ENCODE results near the gene B3GALNT1.

Gene B3GALNT1, protein sequence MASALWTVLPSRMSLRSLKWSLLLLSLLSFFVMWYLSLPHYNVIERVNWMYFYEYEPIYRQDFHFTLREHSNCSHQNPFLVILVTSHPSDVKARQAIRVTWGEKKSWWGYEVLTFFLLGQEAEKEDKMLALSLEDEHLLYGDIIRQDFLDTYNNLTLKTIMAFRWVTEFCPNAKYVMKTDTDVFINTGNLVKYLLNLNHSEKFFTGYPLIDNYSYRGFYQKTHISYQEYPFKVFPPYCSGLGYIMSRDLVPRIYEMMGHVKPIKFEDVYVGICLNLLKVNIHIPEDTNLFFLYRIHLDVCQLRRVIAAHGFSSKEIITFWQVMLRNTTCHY

DNA sequence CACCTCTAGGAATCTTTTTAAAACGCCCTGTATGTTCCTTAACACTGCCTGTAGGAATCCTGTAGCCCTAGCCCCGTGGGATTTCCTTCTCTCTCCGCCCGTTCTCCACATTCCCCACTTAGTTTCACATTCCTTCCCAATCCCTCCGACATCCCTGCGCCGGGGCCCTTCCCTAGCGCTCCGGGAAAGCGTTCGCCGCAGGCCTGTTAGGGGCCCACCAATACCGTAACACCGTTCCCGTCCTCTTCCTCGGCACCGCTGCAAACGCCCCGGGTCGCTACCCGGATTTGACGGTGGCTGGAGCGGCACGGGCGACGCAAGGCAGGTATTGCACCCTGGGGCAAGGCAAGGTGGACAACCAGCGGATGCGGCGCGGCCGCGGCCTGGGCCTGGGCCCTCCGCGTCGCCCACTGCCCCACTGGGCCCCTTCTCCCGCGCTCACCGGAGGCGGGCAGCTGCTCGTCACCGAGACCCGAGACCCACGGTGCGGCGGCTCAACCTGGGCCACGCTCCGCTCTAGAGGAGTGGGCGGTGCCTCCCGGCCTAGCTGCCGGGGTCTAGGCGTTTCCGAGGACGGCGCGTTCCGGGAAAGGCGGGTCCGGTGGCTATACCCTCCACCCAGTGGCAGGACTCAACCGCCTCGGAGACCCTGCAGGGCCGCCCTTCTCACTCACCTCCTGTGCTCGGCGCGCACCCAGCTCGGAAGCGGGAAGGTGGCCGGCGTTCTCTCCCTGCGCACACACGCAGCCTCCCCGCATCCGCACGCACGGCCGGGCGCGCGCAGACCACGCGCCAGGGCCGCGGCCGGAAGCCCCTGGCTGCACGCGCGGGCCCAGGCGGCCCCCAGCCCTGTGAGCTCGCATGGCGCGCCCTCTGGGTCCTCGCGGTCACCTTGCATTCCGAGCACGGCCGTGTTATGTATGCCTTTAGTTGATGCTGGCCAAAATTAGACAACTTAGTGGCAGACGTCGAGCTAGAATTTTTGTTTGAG is at the start of gene B3GALNT1:
Gene B3GALNT1, minus strand, starts transcription at position 789 of the 991 bp plus-strand sequence. CDS start 18,595 bp downstream, outside the sequence.
- DNase-seq = peak; percentile 41

DNA sequence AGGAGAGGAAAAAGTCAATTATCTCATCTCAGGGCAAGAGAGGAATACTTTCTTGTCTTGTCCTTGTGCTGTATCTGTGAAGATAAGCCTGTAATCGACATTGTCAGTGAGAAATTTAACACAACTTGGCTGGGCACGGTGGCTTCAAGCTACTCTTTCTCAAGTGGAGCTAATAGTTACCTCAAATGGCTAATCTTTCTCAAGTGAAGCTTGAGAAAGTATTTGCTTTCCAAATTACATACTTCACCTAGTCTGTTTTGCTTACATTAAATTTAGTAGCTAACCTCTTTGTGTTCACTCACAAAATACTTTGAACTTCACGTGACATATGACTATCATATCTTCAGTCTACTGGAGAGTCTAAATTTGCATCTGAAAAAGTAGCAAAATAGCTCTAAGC is 48.3 kb upstream of the B3GALNT1 start:
- DNase-seq = no peak

DNA sequence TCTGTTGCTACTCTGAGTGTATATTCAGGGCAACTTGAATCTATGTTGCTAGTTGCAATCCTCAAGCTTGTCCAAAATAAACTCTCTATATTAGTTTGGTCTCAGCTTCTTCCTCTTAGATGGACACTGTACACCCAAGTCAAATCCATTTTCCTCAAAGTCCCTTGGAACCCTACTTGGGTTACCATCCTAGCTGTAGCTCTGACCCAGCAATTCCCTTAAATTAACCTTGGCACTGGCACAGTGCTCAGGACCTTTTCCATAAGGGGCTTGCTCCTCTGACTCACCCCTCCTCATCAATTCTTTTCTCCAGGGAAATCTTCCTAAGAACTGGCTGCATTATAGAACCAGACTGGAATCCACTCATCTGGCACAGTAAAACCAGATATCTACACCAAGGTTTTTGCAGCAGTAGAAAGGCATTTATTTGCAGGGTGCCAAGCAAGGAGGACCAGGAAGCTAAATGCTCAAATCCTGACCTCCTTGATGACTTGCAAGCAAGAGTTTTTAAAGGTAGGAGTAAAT is 44.9 kb upstream of the B3GALNT1 start:
- DNase-seq = no peak

DNA sequence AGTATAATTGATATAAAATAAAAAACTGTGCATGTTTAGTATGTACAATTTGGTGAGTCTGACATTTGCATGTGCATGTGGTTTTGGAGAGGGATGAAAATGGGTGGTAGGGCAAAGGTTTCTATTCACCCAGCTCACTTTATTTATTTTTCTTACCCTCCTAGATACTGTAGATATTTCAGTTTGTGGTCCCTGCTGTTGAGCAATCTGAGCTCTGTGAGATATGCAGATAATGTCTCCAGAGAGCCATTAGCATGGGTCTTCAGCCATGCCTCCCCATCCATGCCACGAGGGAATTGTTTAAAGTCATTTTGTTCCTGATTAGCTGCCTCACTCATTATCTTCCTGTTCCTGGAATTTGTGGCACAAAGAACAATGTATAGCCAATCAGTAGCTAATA is 44.4 kb upstream of the B3GALNT1 start:
- DNase-seq = no peak

DNA sequence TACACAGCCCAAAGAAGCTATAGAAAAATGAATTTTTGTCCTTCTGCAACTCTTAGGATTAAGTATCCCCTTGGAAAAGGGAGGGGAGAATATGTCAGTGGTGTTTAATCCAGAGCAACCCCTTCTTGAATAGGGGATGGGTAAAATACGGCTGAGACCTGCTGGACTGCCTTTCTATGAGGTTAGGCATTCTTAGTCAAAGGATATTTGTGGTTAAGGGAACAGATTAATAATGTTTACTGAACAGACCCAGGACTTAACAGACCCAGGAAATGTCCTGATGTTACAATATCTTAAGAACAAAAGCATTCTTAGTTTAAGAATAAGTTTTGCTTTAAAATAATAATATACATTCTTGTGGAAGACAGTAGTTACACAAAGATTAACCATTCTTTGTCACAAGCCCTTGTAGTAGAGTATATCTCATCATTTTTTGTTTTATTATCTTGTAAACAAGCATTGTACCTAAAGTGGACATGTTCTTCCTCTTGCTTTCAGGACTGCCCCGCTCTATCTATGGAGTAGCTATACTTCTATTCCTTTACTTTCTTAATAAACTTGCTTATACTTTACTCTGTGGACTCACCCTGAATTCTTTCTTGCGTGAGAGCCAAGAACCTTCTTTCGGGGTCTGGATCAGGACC is 43.8 kb upstream of the B3GALNT1 start:
- no peak for DNase-seq

DNA sequence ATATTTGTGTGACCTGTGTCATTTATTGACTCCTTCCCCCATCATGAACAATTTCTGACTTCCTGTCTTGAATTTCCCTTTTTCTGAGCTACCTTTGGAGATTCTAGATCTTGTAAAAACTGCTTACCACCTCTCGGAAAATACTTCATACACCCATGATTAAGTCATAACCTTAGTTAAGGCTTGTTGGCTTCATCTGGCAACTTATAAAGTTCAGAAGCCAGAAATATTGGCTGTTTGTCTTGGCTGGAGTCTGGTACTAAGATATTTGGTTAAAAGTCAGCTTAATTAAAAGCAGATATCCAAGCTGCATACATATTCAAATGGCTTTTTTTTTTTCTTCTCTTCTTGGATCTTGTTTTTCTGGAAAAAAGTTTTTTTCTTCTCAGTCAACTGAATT is 37.3 kb upstream of the B3GALNT1 start:
- no peak for DNase-seq

DNA sequence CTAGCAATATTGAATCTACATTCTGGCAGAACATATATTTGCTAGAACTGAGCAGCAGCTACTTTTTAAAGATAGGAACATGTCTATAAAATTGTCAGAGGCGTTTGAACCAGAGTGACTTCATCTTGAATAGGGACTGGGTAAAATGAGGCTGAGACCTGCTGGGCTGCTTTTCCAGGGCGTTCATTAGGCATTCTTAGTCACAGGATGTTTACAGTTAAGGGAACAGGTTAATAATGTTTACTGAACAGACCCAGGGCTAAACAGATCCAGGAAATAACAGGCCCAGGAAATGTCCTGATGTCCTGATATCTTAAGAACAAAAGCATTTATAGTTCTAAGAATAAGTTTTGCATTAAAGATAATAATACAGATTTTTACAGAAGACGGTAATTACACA is 34.5 kb upstream of the B3GALNT1 start:
- DNase-seq = no peak

DNA sequence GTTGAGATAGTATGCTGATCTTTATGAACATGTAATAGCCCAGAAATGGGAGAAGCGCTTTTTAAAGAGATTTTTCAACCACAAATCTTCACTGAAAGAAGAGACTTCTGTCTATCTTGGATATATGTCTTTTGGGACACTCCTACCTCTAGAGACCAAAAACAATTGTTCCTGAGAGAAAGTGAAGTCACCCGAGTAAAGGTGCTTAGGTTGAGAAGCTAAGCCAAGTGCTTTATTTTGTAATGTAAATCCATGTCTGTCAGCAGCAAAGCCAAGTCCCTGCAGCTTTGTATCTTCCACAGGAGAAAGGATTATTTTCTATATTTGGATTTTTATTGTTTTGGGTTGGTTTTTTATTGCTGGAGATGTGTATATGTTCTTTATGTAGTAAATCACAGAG is 32.1 kb upstream of the B3GALNT1 start:
- DNase-seq = no peak

DNA sequence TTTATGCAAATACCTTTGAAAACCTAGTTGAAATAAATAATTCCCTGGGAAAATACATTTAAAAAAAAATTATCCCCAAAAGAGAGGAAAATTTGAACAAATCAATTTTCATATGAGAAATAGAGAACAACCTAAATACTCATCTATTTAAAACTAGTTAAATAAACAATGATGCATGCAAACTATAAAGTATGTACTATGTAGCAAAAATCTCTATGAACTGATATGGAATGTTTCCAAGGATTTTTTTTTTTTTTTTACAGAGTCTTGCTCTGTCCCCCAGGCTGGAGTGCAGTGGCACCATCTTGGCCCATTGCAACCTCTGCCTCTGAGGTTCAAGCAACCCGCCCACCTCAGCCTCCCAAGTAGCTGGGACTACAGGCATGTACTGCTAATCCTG is 27.2 kb upstream of the B3GALNT1 start:
- DNase-seq = no peak

DNA sequence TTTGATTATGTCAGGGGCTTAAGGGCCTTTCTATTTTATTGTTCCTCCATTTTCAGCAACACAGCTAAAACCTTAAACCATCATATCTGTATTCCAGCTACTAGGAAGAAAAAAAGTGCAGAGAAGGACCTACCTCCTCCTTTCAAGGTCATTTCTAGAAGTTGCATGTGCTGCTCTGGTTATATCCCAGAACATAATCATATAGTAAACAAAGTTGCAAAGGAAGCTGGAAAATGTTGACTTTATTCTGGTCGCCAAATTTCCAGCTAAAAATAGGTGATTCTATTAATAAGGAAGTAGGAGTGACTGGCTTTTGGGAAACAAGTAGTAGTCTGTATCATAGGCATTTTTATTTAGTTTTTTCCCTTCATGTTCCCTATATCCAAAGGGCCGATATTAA is 21.3 kb upstream of the B3GALNT1 start:
- DNase-seq = no peak

DNA sequence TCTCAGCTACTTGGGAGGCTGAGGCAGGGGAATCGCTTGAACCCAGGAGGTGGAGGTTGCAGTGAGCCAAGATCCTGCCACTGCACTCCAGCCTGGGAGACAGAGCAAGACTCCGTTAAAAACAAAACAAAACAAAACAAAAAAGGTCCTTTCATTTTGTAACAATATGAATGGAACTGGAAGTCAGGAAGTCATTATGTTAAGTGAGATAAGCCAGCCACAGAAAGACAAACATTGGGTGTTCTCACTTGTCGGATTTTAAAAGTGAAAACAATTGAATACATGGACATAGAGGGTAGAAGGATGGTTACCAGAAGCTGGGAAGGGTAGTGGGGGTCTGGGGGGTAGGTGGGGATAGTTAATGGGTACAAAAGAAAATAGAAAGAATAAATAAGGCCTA is 12.5 kb upstream of the B3GALNT1 start:
- DNase-seq = no peak

DNA sequence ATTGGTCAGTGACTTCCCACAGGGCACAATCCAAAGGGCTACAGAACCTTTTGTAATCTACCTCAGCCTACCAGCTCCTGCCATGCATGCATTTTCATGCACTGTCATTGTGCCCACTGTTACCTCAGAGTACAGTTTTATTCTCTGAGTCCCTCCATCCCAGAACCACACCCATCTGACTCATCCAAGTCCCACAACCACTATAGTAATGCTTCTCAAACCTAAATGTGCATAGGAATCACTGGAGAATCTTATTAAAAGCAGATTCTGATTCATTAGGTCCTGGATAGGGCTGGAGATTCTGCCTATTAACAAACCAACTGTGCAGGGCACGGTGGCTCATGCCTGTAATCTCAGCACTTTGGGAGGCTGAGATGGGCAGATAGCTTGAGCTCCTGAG is 3.7 kb upstream of the B3GALNT1 start:
- DNase-seq = no peak

DNA sequence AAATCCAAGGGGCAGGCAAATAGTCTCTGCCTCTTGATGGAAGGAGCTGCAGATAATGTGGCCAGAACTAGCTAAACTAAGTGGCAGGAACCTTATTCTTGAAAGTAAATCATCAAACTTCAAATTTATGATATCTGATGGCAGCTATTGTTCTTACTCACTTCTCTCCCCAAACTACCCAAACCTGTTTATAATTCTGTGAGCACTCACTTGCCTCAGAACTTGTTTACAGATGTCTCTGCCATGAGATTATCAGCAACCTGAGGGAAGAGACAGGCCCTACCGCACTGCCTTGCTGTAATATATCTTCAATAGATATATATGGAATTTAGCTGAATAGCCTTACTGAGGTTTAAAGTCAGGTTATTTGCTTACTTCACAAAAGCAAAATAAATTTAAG is 2.2 kb upstream of the B3GALNT1 start:
- DNase-seq = no peak

DNA sequence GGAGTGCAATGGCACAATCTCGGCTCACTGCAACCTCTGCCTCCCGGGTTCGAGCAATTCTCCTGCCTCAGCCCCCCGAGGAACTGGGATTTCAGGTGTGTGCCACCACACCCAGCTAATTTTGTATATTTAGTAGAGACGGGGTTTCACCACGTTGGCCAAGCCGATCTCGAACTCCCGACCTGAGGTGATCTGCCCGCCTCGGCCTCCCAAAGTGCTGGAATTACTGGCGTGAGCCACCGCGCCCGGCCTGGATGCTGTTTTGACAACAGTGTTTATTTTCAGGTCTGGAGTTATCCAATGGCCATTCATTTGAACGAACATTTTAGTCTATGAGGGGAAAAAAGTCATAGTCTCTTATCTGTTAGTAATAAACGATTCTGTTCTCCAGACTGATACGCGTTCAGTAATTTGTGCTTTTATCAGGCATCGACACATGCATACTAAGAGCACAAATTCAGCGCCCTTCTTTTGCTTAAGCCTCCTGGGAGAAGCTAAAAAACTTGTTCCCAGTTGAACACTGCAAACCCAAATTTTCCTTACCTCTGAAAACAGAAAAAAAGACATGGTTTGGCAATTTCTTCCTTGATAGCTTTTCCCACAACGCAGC is 1.3 kb downstream of the B3GALNT1 start:
- no peak for DNase-seq

DNA sequence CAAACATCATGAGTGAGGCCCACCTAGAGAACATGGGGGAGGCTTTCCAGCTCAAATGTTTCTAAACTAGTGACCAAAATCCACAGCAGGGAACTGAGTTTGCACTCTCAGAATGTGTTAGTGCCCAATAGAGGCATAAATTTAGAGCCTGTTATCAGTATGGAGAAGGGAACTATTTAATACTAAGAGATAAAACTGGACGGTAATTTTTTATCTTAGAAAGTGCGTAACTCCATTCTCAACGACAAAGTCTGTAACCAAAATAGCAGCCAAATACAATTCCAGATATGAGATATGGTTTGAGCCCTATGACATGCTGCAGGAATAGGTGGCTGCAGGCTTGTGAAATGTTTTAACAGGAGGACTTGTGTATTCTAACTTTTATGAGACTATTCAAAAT is 3.5 kb downstream of the B3GALNT1 start:
- no peak for DNase-seq

DNA sequence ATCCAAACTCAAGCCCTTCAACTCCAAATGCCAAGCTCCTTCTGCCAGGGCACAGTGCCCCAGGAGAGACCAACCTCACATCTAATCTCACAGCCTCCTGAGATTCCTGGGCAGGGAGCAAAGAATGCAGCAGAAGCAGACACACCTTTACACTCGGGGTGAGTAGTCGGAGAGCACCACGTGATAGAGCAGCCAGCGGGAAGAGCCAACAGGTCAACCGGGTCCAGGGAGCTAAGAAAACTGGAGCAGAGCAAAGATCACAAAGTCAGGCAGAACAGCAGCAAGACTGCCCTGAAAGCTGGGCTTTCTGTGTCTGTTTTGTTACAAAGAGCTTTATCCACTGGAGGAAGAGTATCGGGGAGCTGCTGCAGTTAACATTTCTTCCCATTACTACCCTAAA is 4.2 kb downstream of the B3GALNT1 start:
- DNase-seq = no peak

DNA sequence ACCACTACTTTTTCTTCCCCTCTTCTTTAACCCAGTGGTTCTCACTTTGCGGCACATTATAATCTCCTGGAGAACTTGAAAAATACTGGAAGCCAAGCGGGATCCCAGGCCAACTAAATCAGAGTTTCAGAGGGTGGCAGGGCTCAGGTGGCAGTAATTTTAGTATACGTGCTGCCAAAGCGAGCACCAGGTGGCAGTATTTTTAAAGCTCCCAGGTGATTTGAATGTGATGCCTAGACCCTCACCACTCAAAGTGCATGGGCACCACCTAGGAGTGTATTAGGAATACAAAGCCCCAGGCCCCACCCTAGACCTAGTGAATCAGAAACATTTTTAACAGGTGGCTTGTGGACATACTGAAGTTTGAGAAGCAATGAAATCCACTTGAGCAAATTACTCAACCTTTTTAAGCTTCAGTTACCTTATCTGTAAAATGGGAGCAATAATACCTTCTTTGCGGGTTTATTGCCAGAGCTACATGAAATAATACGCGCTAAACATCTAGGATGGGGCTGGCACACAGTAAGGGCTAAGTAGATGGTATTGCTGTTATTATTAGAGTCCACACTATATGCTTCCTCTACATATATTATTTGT is 8.3 kb downstream of the B3GALNT1 start:
- no peak for DNase-seq

DNA sequence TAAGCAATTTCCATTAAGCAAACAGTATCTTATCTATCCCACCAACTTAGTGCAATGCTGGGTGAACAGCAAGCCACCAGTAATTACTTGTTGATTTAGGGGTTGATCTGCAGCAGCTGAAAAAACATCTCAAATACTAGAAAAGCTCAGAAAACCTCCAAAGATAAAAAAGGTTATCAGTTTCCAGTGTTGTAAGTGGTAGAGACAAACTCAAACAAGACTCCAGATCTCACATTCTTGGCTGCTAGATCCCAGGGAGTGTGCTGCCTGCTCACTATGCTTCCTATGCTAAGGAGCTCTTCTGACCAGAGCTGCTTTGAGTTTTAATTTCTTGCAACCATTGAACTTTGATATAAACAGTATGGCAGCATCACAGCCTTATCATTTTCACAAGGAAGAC is 11.3 kb downstream of the B3GALNT1 start:
- no peak for DNase-seq

DNA sequence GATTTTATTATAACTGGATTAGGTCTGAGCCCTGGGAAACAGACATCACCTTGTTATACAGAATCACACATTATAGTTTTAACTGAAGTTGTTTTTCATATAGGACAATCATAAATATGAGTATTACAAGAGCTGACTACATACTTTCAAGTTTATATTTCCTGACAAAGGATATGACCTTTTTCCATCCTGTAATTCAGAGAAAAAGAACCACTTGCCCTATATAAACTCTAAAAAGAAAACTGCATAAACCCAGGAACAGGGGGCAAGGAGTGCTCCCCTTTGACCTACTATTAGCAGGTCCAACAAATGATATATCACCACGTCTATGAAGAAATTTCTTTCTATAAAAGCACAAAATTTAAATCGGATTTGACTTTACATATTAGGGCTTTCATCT is 20.9 kb downstream of the B3GALNT1 start:
- no peak for DNase-seq

DNA sequence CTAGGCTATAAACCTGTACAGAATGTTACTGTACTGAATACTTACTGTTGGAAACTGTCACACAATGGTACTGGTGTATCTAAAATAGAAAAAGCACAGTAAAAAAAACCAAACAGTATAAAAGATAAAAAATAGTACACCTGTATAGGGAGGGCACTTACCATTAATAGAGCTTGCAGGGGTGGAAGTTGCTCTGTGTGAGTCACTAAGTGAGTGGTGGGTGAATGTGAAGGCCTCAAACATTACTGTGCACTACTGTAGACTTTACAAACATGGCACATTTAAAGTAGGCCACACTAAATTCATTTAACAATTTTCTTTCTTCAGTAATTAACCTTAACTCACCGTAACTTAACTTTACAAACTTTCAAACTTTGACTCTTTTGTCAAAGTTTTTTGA is 22.0 kb downstream of the B3GALNT1 start:
- DNase-seq = no peak

DNA sequence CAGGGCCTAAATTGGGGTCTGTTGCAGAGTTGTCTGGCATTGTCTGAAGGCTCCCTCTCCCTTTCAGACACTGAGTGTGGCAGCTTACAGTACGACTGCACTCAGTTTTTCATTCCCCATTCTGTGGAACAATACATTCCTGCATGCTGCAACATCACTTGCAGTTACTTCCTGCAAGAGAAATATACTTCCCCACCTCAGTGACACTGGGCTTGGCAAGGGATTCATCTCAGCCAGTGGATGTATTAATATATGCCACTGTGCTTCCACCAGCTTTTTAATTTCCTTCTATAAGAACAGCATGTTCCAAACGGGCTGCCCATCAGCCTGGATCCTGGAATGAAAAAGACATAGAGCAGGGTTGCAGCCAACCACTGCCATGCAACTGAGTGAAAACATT is 23.1 kb downstream of the B3GALNT1 start:
- no peak for DNase-seq

DNA sequence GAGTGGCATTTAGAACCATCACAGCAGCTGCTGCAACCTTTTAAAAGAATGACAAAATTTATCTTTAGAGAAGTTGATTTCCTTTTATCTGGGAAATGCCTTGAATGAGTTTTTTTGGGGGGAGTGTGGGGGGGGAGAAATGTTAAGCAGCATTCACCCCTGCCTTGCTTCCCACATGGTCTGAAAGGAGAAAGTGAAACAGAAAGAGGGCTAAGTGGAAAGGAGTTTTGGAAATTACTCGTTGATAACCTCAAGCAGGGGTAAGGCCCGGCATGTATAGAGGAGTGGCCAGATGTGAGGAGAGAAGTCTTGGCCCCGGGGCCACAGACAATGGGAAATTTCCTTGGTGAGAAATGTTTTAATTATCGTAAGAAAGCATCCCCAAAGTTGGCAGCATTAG is 23.5 kb downstream of the B3GALNT1 start:
- DNase-seq = no peak

DNA sequence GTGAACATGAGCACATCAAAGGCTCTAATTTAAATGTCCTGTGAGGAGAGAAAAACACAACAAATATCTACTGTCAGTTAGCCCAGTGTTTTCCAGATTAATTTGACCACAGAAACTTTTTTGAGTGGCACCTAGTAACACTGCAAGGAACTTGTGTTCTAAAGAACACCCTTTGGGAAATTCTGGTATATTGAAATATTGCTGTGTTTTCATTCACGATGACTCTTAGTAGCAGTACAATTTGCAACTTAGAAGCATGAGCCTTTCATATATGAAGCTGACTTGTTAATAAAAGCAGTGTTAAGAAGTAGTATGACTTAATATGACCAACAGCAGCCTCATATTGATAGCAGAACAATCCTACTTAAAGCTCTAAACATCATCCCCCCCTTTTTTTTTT is 32.0 kb downstream of the B3GALNT1 start:
- no peak for DNase-seq

Measured in DMS 273 treated with DMSO at 0.1 percent for 48 hours (cell line).